NCI-H2227 treated with DMSO at 0.1 percent for 48 hours (cell line): Measurements from ENCODE around the gene USP49.
A peak's percentile ranks its signal among the peaks of the same experiment; 100 is the strongest.

Experiments used
- DNase-seq: peaks from one replicate; lab custom pipeline; 2025; lab: John Stamatoyannopoulos, UW

The USP49 gene

GRCh38 chr6:41929924-41930323, 34.7 kb upstream of the USP49 start:
- DNase-seq: no peak

GRCh38 chr6:41927253-41927652, 32.1 kb upstream of the USP49 start:
- DNase-seq: no peak

DNA sequence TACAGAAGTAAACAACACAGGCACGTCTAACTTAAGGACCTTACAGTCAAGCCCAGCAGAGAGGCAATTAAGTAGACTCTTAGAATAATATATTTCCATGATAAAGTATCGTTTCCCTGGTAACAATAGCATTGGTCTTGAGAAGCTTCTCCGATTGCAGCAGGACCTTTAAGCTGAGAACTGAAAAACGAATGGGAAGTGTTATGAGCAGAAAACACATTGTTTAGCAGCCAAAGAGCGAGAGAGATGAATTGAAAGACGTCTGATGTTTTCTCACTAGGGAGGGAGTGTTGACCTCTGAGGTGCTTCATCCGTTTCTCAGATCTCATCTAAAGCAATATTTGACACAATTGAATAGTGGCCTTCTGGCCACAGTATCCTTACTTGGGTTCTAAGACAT, 27.0 kb upstream of the USP49 start:
- no peak for DNase-seq

DNA sequence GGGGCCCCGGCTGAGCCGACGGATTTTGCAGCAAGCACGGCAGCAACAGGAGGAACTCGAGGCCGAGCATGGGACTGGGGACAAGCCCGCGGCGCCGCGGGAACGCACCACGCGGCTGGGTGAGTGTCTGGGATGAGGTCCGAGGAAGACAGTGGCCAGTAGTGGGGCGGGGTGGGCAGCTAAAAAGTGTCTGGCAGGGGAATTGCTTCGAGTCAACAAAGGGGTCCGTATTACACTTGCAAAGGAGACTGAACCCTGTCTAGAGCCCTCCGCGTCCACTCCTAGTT, 26.5 kb upstream of the USP49 start:
- DNase-seq: no peak

- DNase-seq: peak; percentile 95
Observed at GRCh38 chr6:41920921-41921711, 25.9 kb upstream of the USP49 start, which contains the start of the genes BYSL and MED20. TSS of gene BYSL (plus strand) at chr6:41921499. CDS start at chr6:41921563, 64 bp downstream. TSS of gene MED20 (minus strand) at chr6:41921139. CDS start at chr6:41921018, 121 bp downstream.

DNA sequence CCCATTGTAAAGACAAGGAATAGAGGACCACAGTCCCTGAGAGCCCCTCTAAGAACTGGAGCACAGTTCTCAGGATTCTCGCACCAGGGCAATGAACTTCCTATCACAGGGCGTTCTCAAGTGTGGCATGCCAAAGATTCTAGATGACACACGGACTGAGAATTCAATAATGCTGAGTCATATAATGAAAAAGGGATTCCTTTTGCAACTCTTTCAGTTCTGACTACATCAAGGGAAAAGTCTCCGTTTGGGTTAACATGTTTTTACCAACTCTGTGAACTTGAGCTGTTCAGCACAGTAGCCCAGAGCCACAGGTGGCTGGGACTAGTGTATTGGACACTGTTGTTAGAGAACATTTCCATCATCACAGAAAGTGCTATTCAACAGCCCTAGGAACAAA, 22.4 kb upstream of the USP49 start:
- no peak for DNase-seq

DNA sequence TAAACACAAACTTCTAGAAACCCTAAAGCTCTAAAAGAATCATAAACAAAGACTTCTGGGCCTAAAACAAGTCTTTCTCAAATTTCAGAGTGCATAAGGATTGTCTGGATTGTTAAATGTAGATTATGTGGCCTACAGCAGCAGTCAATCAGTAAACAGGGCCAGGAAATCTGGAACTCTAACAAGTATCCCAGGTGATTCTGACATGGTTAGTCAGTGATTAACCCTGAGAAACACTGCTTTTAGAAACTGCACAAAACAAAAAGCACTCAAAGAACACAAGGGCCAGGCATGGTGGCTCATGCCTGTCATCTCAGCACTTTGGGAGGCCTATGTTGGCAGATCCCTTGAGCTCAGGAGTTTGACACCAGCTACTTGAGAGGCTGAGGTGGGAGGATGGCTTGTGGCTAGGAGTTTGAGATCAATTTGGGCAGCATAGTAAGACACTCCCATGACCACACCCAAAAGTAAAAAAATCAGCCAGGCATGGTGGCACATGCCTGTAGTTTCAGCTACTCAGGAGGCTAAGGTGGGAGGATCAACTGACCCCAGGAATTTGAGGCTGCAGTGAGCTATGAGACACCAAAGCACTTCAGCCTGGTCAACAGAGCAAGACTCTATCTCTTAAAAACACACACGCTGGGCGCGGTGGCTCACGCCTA, 19.8 kb upstream of the USP49 start:
- no peak for DNase-seq

DNA sequence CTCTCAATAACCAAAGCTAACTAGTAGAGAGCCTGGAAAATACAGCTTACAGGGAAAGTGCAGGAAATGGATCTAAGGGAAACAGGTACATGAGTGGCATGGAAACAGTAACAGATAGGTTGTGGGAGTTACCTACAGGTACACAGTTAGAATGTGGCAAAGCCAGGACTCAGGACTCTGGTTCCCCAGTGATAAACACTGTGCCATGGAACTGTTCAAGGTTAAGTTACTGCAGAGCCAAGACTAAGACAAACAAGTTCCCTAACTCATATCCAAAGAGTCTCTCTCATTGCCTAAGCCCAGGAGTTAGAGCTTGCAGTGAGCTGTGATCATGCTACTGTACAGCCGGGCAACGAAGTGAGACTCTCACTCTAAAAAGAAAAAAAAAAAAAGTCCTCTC, 19.2 kb upstream of the USP49 start:
- no peak for DNase-seq

GRCh38 chr6:41909727-41910126, 14.6 kb upstream of the USP49 start:
- DNase-seq: no peak

DNA sequence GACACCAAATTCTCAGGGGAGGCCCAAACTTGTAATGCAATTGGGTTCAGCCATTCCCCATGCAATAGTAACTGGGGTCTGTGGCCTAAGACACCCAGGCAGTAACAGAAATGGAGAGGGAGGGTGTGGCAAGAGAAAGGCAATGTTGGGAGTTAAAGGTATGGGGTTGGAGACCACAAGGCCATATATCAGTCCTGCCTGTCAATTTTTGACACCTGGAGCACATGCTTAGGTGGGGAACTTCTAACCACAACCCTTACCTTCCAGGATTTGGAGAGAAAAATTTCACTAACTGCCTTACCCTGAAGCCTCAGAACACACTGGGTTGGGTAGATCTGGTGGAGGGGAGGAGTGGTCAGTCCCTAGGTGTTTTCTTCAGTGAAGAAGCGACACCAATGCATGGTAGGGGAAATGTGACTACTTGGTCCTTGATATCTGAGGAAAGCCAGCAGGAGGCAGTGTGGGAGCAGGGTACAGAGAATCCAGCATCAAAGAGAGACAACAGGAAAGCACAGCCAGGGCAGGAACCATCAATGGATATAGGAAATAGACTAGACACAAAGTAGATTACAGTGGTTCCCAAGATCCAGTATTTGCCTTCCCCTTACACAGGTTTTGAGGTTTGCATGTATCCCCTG, 6.8 kb upstream of the USP49 start:
- DNase-seq: no peak

- no peak for DNase-seq
Observed at GRCh38 chr6:41900861-41901260, 5.7 kb upstream of the USP49 start.

GRCh38 chr6:41896281-41896680, 1.1 kb upstream of the USP49 start:
- no peak for DNase-seq

- peak; percentile 32 for DNase-seq
Observed at GRCh38 chr6:41894366-41895299, 542 bp downstream of the USP49 start.

- DNase-seq: no peak
Observed at GRCh38 chr6:41892921-41893564, 2.1 kb downstream of the USP49 start.

DNA sequence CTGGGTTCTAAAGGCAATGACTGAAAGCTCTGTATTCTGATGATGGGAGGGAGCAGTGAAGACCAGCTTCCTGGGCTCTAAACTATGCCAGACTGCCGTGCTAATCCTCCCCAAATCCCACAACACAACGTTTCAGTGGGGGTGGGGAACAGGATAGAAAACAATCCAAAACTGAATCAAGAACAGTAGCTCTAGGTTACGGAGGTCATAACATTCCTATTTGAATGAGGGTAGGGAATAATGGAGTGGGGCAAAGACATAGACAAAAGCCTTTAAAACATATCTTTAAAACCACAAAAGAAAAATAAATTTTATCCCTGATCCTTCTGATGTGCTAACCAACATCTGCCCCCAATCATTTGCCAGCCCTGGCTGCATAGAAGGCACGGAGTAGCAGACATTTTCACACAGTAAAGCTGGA, 7.8 kb downstream of the USP49 start:
- no peak for DNase-seq

DNA sequence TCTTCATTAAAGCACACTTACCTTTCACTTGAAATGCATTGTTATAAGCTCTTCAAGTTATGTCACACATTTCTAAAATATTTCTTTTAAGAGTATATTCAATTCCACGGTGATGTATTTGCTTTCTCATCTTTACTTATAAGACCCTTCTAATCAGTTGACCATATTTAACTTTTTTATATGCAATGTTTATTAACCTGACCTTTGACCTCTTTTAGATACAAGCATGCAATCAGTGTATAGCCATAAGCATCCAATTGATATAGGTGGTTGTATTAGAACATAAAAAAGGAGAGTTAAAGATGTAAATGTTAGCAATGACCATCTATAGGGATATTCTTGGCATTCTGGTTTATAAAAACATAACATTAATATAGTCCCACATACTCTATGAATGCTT, 9.2 kb downstream of the USP49 start:
- no peak for DNase-seq

GRCh38 chr6:41884957-41885356, 10.2 kb downstream of the USP49 start:
- DNase-seq: no peak

- DNase-seq: no peak
Observed at GRCh38 chr6:41881506-41881905, 13.7 kb downstream of the USP49 start.

- no peak for DNase-seq
Observed at GRCh38 chr6:41878961-41879405, 16.2 kb downstream of the USP49 start.

- DNase-seq: no peak
Observed at GRCh38 chr6:41878246-41878645, 16.9 kb downstream of the USP49 start.

DNA sequence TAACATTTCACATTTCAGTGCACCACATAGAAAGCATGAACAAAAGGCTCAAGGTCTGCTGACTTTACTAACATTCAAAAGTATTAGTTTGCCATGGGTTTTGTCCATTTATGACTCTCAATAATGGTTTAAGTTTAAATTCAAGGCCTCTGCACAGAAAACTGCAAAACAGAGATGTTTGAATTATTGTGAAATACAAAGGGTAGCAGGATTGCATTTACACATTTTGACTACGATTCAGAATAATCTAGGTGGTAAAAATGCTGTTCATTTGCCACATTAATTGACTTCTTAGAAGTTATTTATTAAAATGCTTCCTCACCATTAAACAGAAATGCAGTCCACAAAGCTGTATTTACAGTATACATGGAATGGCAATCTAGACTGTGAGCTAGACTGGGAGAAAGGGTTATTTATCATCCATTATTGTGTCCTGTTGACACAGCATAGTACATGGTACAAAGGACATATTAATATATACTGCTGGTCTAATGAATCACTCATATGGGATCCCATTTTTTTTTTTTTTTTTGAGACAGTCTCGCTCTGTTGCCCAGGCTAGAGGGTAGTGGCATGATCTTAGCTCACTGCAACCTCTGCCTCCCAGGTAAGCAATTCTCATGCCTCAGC, 18.0 kb downstream of the USP49 start:
- DNase-seq: no peak
